Measurements from ENCODE around the gene SHISA4.

GRCh38 chr1:201841265-201841912 lies 47.3 kb upstream of the SHISA4 start:
- TF ChIP-seq CTCF (IDR thresholded peaks at IDR 0.05; ENCODE audit: insufficient read depth, low read depth, low read length) (no peak), EZH2 (IDR thresholded peaks at IDR 0.05; ENCODE audit: insufficient read depth, low read length) (no peak)
